T-helper 2 cell (primary cell): ENCODE measurements around the gene CADM2.
"Not testable (repeated sequence)": the region's sequence is repeated elsewhere in the genome, so short reads cannot be mapped to it uniquely, and the experiment has no call there.

Source experiments
- DNase-seq, 5 experiments: peaks; one replicate each; pipeline versions ENCODE4 v3.0.0 to v3.0.0-alpha.2; 2012 to 2022

Gene CADM2

GRCh38 chr3:85846940-85847339 is 888.2 kb downstream of the CADM2 start:
- DNase-seq, result no peak

- no peak for DNase-seq
Observed at GRCh38 chr3:85851071-85851470, 892.3 kb downstream of the CADM2 start.

DNA sequence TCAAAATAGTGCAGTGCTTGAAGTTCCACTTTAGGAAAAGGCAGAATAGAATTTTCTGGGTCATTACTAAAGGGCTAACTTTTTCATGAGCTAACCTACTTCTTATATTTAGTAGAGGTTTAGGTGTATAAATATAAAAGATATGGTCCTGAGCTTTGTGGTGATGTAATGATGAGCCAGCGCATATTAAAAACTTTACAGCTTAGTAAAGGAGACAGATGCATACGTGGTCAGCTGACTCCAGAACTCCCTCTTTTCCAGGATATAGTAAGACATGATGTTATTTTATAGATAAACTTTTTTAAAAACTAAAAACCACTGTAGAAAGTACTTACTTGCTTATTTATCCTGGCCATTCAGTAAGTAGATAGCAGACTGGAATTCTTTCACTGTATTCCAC is 895.0 kb downstream of the CADM2 start:
- no peak for DNase-seq

- DNase-seq, result no peak
Observed at GRCh38 chr3:85862893-85863455, 904.2 kb downstream of the CADM2 start.

DNA sequence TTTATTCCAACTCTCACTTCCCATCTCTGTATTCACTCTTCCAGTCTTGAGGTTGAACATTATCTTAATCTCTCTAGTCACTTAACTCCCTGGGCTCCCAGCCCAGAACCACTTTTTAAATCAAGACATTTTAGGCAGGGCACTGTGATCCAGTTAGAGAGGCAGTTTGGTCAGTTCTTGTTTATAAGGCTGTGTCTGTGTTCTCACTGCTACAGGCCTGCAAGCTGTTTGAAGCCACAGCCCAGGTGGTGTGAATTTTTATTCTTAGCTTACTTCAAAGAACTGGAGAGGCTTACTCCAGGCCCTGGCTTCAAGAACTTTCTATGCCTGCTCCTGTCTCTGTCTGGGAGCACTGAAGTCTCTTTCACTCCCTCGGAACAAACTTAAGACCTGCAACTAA is 906.1 kb downstream of the CADM2 start:
- DNase-seq, result no peak

- DNase-seq, result no peak
Observed at GRCh38 chr3:85867072-85867471, 908.3 kb downstream of the CADM2 start.

DNA sequence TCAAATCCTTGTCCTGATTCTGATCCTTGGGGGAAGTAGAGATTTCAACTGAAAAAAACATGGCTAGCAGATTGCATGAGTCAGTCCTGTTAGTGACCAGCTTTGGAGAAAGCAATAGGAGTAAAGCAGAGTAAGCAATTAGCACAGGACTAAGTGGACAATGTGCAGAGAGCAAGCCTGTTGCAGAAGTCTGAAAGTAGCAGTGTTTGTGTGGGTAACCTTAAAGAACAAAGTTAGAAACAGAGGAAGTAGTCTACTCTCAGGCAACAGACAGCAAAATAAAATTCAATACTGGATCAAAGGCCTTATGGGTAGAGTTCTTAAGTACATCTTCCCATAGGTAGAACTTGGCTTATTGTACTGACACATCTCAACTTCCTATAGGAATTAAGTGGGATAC is 916.8 kb downstream of the CADM2 start:
- no peak for DNase-seq

GRCh38 chr3:85877631-85878030 is 918.8 kb downstream of the CADM2 start:
- no peak for DNase-seq

- DNase-seq, result no peak
Observed at GRCh38 chr3:85881833-85882393, 923.1 kb downstream of the CADM2 start.

GRCh38 chr3:85890043-85890555 is 931.3 kb downstream of the CADM2 start:
- no peak for DNase-seq

GRCh38 chr3:85903434-85903833 is 944.6 kb downstream of the CADM2 start:
- no peak for DNase-seq

- no peak for DNase-seq
Observed at GRCh38 chr3:85912980-85913379, 954.2 kb downstream of the CADM2 start.

GRCh38 chr3:85922374-85922773 is 963.6 kb downstream of the CADM2 start:
- no peak for DNase-seq

DNA sequence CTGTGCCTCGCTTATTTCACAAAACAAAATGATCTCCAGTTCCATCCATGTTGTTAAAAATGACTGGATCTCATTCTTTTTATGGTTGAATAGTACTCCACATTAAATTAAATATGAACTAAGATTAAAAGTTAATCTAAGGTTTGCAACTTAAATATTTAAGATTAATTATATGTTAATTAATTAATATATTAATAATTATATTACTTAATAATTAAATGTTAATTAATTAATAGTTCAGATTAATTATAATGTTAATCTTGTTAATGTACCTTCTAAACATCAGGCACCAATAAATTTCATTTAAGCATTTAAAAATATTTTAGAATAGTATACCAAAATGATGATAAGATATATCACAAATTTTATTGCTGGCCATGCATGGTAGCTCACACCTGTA is 971.9 kb downstream of the CADM2 start:
- DNase-seq, result no peak

DNA sequence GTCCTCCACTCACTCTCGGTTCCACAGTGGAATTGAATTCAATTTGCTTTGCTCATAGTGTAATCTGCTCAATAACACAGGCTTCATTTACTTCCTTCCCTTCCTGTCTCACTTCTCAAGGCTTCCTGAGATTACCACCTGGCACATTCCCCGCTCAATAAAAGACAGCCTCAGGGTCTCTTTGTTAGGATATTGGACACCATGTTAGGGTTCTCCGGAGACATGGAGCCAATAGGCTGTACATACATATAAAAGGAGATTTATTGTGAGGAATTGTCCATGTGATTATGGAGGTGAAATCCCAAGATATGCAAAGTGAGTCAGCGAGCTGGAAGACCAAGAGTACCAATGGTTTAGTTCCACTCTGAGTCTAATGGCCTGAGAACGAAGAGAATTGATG is 974.5 kb downstream of the CADM2 start:
- DNase-seq, result no peak

GRCh38 chr3:85935171-85935570 is 976.4 kb downstream of the CADM2 start:
- DNase-seq, result no peak

GRCh38 chr3:85939074-85939482 is 980.3 kb downstream of the CADM2 start:
- no peak for DNase-seq

DNA sequence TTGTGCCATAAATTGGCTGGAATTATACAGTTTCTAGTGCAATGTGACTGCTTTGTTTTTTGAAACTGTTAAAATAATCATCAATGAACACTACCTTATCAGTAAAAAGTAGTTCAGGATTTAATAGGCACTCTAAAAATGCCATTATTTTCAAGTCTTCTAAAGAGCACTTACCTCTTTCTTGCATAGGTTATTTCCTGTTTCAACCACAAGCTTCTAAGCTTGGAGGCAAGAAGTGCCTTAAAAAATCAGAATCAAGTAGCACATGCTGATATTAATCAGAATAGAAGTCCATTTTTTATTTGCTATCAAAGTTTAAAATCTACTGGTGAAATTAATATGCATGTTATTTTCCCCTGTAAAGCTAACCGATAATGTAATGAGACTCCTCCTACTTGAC is 991.6 kb downstream of the CADM2 start:
- DNase-seq, result no peak

DNA sequence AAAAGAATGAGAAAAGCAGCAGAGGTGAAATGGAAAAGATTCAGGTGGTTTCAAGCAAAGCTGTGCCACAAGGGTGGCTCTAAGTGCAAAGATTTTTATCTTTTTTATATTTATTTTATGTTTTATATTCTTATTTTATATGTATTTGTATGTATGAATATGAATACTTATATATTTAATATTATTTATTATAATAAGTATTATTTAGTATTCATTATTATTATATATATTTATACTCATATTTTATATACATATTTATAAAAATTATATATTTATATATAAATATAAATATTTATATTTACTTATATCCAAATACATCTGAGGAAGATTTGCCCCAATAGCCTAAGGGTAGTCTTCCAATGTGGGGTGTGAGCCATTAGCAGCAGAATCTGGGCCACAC is 1002.0 kb downstream of the CADM2 start:
- DNase-seq, result no peak

DNA sequence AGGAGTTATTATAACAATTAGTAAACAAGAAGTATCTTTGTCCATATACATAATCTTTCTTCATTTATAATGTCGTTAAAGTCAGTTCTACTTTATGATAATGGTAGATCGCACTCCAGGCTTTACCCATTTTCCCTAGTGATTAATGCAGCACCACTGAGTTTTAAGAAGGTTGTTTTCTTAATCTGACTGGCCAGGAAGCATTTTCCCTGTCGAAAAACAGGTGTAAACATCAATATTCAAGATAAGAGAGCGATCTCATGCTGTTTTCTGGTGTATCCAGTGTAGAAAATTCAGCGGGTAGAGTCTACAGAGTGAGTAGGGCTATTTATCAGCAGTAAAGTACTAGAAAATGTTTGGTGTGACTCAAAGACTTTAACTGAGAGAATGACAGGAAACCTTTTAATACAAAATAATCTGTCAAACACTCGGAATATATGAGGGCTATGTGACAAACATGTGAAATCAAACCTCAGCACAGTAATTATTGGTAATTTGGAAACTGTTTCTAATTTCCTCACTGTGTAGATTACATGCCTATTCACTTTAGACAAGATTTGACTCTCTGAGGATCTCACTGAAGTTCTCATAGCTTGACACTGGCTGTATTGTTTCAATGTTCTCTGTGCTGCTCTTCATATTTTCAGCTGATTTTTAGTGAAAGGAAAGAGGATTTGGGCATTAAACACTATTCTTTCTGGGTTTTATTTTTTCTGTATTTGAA is 1019.0 kb downstream of the CADM2 start:
- no peak for DNase-seq

DNA sequence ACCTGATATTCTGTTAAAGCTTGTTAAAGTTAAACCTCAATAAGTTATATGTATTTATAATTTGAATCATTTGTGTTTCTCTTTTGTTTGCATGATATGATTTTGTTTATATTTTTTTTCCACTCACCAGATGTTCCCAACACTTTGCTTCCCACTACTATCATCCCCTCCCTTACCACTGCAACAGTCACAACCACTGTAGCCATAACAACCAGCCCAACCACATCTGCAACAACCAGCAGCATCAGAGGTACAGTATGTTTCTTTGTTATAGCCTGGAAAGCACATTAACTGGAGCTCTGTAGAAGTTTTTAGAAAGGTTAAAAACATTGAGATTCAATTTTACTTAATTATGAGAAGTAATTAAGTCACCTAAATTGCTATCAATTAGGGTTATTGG is 1020.2 kb downstream of the CADM2 start:
- DNase-seq, result no peak

DNA sequence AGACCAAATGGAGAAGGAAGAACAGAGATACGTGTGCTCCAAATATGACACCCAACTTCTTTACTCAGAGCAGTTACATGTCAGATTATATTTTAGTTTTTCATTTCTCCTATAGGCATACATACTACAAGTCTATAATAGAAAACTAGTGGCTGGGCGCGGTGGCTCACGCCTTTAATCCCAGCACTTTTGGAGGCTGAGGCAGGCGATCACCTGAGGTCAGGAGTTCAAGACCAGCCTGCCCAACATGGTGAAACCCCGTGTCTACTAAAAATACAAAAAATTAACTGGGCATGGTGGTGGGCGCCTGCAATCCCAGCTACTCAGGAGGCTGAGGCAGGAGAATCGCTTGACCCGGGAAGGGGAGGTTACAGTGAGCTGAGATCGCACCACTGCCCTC is 1030.8 kb downstream of the CADM2 start:
- DNase-seq, result not testable (repeated sequence)

GRCh38 chr3:86029590-86029989 is 1070.8 kb downstream of the CADM2 start:
- no peak for DNase-seq

DNA sequence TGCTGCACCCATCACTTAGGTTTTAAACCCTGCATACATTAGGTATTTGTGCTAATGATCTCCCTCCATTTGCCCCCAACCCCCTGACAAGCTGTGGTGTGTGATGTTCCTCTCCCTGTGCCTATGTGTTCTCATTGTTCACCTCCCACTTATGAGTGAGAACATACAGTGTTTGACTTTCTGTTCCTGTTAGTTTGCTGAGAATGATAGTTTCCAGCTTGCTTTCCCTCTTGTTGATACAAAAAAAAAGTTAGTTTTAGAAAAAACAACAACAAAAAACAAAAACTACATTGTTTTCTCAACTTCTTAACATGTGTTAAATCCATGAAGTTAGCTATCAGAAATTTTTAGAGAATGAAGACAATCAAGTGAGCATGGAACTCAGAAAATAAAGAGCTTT is 1079.1 kb downstream of the CADM2 start:
- no peak for DNase-seq
